SK-N-SH treated with all-trans-retinoic acid at 6 μM for 48 hours (cell line): ENCODE measurements around the gene AKR1B1.

ENCODE experiments used
- ATAC-seq: fragments of 200-7000 bp; cut with Tn5 transposase; 3 replicates; pipeline ENCODE4 v1.9.1; 2020; ENCODE audit warnings: mild to moderate bottlenecking, moderate library complexity
- ARNTL ChIP-seq: fragments of 450-650 bp; formaldehyde crosslinking; IDR thresholded peaks from 2 replicates; pipeline ENCODE4 v1.5.0; 2020; ENCODE audit warnings: low read depth, mild to moderate bottlenecking, moderate library complexity, borderline replicate concordance
- BACH2 ChIP-seq: fragments of 250-450 bp; sonication (Bioruptor Pico); IDR thresholded peaks from 2 replicates; pipeline ENCODE4 v1.9.0; 2021; ENCODE audit warnings: mild to moderate bottlenecking, borderline replicate concordance
- CSDC2 ChIP-seq: fragments of 250-450 bp; sonication (Bioruptor Pico); IDR thresholded peaks from 2 replicates; pipeline ENCODE4 v1.5.0; 2020; ENCODE audit warnings: mild to moderate bottlenecking, moderate library complexity
- ESRRG ChIP-seq: fragments of 250-450 bp; sonication (Bioruptor Pico); IDR thresholded peaks from 2 replicates; pipeline ENCODE4 v1.6.1; 2021; ENCODE audit warnings: mild to moderate bottlenecking
- GLIS3 ChIP-seq: fragments of 250-450 bp; sonication (Bioruptor Pico); IDR thresholded peaks from 2 replicates; pipeline ENCODE4 v1.5.0; 2020; ENCODE audit warnings: mild to moderate bottlenecking, moderate library complexity
- ISL1 ChIP-seq: fragments of 250-450 bp; sonication (Bioruptor Pico); IDR thresholded peaks from 2 replicates; pipeline ENCODE4 v2.1.2; 2022; ENCODE audit warnings: mild to moderate bottlenecking, moderate library complexity
- OSR1 ChIP-seq: fragments of 250-450 bp; sonication (Bioruptor Pico); IDR thresholded peaks from 2 replicates; pipeline ENCODE4 v1.8.0; 2022; ENCODE audit warnings: moderate library complexity, mild to moderate bottlenecking, inconsistent platforms
- PPARA ChIP-seq: fragments of 250-450 bp; sonication (Bioruptor Pico); IDR thresholded peaks from 2 replicates; pipeline ENCODE4 v1.5.0; 2020; ENCODE audit warnings: mild to moderate bottlenecking, borderline replicate concordance
- RARB ChIP-seq: fragments of 250-450 bp; sonication (Bioruptor Pico); IDR thresholded peaks from 2 replicates; pipeline ENCODE4 v1.8.0; 2021; ENCODE audit warnings: mild to moderate bottlenecking, moderate library complexity
- SNAI2 ChIP-seq: fragments of 250-450 bp; sonication (Bioruptor Pico); IDR thresholded peaks from 2 replicates; pipeline ENCODE4 v1.5.0; 2020; ENCODE audit warnings: mild to moderate bottlenecking, moderate library complexity
- TCF4 ChIP-seq: fragments of 250-450 bp; sonication (Bioruptor Pico); IDR thresholded peaks from 2 replicates; pipeline ENCODE4 v1.8.0; 2021; ENCODE audit warnings: mild to moderate bottlenecking, moderate library complexity, borderline replicate concordance
- TOX ChIP-seq: fragments of 250-450 bp; sonication (Bioruptor Pico); IDR thresholded peaks from 2 replicates; pipeline ENCODE4 v1.8.0; 2021; ENCODE audit warnings: mild to moderate bottlenecking, moderate library complexity, borderline replicate concordance
- ZC3H10 ChIP-seq: fragments of 250-450 bp; sonication (Bioruptor Pico); IDR thresholded peaks from 2 replicates; pipeline ENCODE4 v1.5.1; 2021; ENCODE audit warnings: mild to moderate bottlenecking, moderate library complexity
- ZFP3 ChIP-seq: fragments of 250-450 bp; sonication (Bioruptor Pico); IDR thresholded peaks from 2 replicates; pipeline ENCODE4 v1.5.0; 2020; ENCODE audit warnings: mild to moderate bottlenecking, moderate library complexity
- ZFP30 ChIP-seq: fragments of 450-650 bp; formaldehyde crosslinking; IDR thresholded peaks from 2 replicates; pipeline ENCODE4 v1.5.0; 2022; ENCODE audit warnings: mild to moderate bottlenecking, moderate library complexity
- ZNF565 ChIP-seq: fragments of 450-650 bp; formaldehyde crosslinking; conservative IDR thresholded peaks from 2 replicates; pipeline ENCODE4 v1.5.0; 2020; ENCODE audit warnings: low read depth, mild to moderate bottlenecking, moderate library complexity
- ZNF8 ChIP-seq: fragments of 450-650 bp; formaldehyde crosslinking; IDR thresholded peaks from 2 replicates; pipeline ENCODE4 v1.5.0; 2020; ENCODE audit warnings: mild to moderate bottlenecking, moderate library complexity
- TF ChIP-seq, protein P1 (sequence below): fragments of 250-450 bp; sonication (Bioruptor Pico); IDR thresholded peaks from 2 replicates; pipeline ENCODE4 v1.5.0; 2020; ENCODE audit warnings: mild to moderate bottlenecking, moderate library complexity
- TF ChIP-seq, protein P2 (sequence below): fragments of 250-450 bp; sonication (Bioruptor Pico); IDR thresholded peaks from 2 replicates; pipeline ENCODE4 v1.5.1; 2020; ENCODE audit warnings: low read depth, mild to moderate bottlenecking, moderate library complexity
- TF ChIP-seq, protein P3 (sequence below): fragments of 250-450 bp; sonication (Bioruptor Pico); IDR thresholded peaks from 2 replicates; pipeline ENCODE4 v1.8.0; 2021; ENCODE audit warnings: low read depth, mild to moderate bottlenecking, moderate library complexity, borderline replicate concordance
- TF ChIP-seq, protein P4 (sequence below): fragments of 250-450 bp; sonication (Bioruptor Pico); IDR thresholded peaks from 2 replicates; pipeline ENCODE4 v1.5.1; 2021; ENCODE audit warnings: mild to moderate bottlenecking, moderate library complexity
- TF ChIP-seq, protein P5 (sequence below): fragments of 250-450 bp; sonication (Bioruptor Pico); IDR thresholded peaks from 2 replicates; pipeline ENCODE4 v1.8.0; 2020; ENCODE audit warnings: mild to moderate bottlenecking, moderate library complexity, borderline replicate concordance

AKR1B1 gene

DNA sequence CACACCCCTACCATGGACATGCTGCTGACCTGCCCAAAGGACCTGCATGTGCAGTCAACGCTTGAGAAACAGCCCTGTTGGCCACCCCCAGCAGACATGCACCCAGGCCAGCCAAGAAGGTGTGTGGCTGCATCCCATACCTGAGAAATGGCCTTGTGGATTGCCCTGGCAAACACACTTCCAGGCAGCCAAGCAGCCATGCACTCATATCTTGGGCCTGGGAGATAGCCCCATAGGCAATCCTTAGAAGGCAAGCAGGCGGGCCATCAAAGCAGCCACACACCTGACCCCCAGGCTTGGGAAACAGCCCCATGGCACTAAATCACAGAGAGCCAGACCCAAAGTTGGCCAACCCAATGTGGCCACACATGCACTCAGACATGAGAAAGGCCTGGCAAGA, 4.9 kb upstream of the AKR1B1 start (continued):
- no peak for TF ChIP-seq ESRRG (CRISPR knock-in tag)

DNA sequence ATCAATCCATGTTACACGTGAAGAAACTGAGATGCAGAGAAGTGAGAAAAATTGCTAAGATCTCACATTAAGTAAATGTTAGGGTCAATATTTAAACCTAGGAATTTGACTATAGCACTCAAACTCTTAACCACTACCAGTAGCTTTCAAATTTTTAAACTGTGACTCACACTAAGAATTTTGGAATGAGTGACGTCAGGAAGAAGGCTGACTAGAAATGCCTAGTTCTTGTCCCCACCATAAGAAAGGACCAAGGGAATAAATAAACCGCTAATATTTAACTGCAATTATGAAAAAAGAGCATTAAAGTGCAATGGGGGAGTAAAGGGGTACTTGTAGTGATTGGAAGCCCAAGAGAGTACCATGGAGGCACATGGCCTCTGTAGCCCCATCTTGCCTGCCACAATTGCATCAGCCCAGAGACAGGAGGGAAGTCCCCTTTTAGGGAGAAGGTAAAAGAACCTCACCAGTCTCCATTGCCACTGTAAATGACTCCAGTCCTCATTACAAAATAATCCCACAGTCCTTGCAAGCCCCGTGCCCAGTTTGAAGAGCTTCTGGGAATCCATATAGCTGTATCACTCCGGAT, 3.5 kb upstream of the AKR1B1 start:
- TF ChIP-seq ZFP30 (CRISPR knock-in tag) (no peak), ZFP3 (CRISPR knock-in tag) (no peak), ZC3H10 (CRISPR knock-in tag) (no peak), TCF4 (CRISPR knock-in tag) (no peak), ESRRG (CRISPR knock-in tag) (no peak), OSR1 (CRISPR knock-in tag) (no peak)
- TF ChIP-seq, protein P1, sequence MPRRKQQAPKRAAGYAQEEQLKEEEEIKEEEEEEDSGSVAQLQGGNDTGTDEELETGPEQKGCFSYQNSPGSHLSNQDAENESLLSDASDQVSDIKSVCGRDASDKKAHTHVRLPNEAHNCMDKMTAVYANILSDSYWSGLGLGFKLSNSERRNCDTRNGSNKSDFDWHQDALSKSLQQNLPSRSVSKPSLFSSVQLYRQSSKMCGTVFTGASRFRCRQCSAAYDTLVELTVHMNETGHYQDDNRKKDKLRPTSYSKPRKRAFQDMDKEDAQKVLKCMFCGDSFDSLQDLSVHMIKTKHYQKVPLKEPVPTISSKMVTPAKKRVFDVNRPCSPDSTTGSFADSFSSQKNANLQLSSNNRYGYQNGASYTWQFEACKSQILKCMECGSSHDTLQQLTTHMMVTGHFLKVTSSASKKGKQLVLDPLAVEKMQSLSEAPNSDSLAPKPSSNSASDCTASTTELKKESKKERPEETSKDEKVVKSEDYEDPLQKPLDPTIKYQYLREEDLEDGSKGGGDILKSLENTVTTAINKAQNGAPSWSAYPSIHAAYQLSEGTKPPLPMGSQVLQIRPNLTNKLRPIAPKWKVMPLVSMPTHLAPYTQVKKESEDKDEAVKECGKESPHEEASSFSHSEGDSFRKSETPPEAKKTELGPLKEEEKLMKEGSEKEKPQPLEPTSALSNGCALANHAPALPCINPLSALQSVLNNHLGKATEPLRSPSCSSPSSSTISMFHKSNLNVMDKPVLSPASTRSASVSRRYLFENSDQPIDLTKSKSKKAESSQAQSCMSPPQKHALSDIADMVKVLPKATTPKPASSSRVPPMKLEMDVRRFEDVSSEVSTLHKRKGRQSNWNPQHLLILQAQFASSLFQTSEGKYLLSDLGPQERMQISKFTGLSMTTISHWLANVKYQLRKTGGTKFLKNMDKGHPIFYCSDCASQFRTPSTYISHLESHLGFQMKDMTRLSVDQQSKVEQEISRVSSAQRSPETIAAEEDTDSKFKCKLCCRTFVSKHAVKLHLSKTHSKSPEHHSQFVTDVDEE (CRISPR knock-in tag) = no peak
- no peak for ATAC-seq

DNA sequence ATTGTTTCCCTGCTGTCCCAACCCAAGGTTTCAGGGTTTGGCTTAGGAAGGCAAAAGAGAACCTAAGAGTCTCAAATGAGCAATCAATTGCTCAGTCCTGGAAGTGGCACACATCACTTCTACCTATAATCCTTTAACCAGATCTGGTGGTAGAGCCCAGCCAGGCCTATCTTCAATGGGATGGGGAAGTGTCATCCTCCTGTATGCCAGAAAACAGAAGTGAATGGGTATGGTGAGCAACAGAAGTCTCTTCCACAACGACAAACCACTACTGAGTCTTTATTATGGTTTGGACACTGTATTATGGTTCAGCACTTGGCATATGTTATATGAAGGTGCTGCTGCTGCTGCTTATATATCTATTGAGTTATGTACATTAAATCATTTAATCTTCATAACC, 3.0 kb upstream of the AKR1B1 start:
- ATAC-seq = no peak
- no peak for TF ChIP-seq TCF4 (CRISPR knock-in tag)
- TF ChIP-seq, protein P2, sequence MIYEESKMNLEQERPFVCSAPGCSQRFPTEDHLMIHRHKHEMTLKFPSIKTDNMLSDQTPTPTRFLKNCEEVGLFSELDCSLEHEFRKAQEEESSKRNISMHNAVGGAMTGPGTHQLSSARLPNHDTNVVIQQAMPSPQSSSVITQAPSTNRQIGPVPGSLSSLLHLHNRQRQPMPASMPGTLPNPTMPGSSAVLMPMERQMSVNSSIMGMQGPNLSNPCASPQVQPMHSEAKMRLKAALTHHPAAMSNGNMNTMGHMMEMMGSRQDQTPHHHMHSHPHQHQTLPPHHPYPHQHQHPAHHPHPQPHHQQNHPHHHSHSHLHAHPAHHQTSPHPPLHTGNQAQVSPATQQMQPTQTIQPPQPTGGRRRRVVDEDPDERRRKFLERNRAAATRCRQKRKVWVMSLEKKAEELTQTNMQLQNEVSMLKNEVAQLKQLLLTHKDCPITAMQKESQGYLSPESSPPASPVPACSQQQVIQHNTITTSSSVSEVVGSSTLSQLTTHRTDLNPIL (CRISPR knock-in tag) = no peak
- TF ChIP-seq, protein P3, sequence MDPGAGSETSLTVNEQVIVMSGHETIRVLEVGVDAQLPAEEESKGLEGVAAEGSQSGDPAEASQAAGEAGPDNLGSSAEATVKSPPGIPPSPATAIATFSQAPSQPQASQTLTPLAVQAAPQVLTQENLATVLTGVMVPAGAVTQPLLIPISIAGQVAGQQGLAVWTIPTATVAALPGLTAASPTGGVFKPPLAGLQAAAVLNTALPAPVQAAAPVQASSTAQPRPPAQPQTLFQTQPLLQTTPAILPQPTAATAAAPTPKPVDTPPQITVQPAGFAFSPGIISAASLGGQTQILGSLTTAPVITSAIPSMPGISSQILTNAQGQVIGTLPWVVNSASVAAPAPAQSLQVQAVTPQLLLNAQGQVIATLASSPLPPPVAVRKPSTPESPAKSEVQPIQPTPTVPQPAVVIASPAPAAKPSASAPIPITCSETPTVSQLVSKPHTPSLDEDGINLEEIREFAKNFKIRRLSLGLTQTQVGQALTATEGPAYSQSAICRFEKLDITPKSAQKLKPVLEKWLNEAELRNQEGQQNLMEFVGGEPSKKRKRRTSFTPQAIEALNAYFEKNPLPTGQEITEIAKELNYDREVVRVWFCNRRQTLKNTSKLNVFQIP (CRISPR knock-in tag) = no peak
- TF ChIP-seq ZNF8 (CRISPR knock-in tag) = no peak
- no peak for TF ChIP-seq ZNF565
- TF ChIP-seq SNAI2 (CRISPR knock-in tag) = no peak
- TF ChIP-seq TOX (CRISPR knock-in tag) = no peak
- TF ChIP-seq, protein P4, sequence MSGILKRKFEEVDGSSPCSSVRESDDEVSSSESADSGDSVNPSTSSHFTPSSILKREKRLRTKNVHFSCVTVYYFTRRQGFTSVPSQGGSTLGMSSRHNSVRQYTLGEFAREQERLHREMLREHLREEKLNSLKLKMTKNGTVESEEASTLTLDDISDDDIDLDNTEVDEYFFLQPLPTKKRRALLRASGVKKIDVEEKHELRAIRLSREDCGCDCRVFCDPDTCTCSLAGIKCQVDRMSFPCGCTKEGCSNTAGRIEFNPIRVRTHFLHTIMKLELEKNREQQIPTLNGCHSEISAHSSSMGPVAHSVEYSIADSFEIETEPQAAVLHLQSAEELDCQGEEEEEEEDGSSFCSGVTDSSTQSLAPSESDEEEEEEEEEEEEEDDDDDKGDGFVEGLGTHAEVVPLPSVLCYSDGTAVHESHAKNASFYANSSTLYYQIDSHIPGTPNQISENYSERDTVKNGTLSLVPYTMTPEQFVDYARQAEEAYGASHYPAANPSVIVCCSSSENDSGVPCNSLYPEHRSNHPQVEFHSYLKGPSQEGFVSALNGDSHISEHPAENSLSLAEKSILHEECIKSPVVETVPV (CRISPR knock-in tag) = no peak
- no peak for TF ChIP-seq GLIS3 (CRISPR knock-in tag)
- TF ChIP-seq ESRRG (CRISPR knock-in tag) = no peak
- no peak for TF ChIP-seq PPARA (CRISPR knock-in tag)
- TF ChIP-seq, protein P5, sequence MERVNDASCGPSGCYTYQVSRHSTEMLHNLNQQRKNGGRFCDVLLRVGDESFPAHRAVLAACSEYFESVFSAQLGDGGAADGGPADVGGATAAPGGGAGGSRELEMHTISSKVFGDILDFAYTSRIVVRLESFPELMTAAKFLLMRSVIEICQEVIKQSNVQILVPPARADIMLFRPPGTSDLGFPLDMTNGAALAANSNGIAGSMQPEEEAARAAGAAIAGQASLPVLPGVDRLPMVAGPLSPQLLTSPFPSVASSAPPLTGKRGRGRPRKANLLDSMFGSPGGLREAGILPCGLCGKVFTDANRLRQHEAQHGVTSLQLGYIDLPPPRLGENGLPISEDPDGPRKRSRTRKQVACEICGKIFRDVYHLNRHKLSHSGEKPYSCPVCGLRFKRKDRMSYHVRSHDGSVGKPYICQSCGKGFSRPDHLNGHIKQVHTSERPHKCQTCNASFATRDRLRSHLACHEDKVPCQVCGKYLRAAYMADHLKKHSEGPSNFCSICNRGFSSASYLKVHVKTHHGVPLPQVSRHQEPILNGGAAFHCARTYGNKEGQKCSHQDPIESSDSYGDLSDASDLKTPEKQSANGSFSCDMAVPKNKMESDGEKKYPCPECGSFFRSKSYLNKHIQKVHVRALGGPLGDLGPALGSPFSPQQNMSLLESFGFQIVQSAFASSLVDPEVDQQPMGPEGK (CRISPR knock-in tag) = no peak
- no peak for TF ChIP-seq ARNTL (CRISPR knock-in tag)

DNA sequence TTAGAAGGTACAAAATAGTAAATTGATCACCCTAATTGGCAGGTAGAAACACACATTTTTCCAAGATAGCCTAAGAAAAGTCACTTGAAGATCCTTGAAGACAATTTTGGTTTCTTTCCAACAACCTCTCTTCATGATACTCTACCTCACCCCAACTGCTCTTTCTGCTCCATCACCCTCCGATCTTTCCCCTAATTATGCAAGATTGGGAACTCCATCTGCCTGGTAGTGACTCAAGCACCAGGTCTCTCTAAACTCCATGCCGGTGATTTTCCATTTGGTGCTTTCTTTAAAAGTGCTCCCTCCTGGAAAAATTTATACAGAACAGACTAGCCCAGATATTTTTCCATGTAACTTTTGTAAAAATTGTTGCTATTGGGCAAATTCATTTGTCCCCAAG, 1.1 kb upstream of the AKR1B1 start:
- no peak for ATAC-seq
- TF ChIP-seq ISL1 (CRISPR knock-in tag) (no peak), ARNTL (CRISPR knock-in tag) (no peak), CSDC2 (CRISPR knock-in tag) (no peak), GLIS3 (CRISPR knock-in tag) (no peak), ZFP30 (CRISPR knock-in tag) (no peak), BACH2 (CRISPR knock-in tag) (no peak), ZC3H10 (CRISPR knock-in tag) (no peak), RARB (CRISPR knock-in tag) (no peak), TCF4 (CRISPR knock-in tag) (no peak), OSR1 (CRISPR knock-in tag) (no peak)
- TF ChIP-seq, protein P5 (CRISPR knock-in tag) = no peak
- TF ChIP-seq, protein P1 (CRISPR knock-in tag) = no peak
